NOMO-1 treated with DMSO at 0.1 percent for 48 hours (cell line): ENCODE data around the gene ANGPTL4.
A peak's percentile ranks its signal among the peaks of the same experiment; 100 is the strongest.

ENCODE experiments used
- DNase-seq: peaks from one replicate; lab custom pipeline; 2025; ENCODE audit not compliant: unreplicated experiment; lab: John Stamatoyannopoulos, UW

Gene ANGPTL4

GRCh38 chr19:8412783-8413628 is 49.1 kb downstream of the ANGPTL4 start, which contains the start of gene MARCHF2:
Gene MARCHF2, plus strand, starts transcription at chr19:8413305. Its CDS starts 8,536 bp downstream, at chr19:8421841.
- DNase-seq: peak; percentile 91

- DNase-seq: no peak
Measured at GRCh38 chr19:8413629-8413995, 49.7 kb downstream of the ANGPTL4 start.

- no peak for DNase-seq
Measured at GRCh38 chr19:8416796-8417195, 52.8 kb downstream of the ANGPTL4 start.

- DNase-seq: no peak
Measured at GRCh38 chr19:8421484-8422461, 57.8 kb downstream of the ANGPTL4 start.

GRCh38 chr19:8423817-8424223 is 59.9 kb downstream of the ANGPTL4 start:
- peak; percentile 89 for DNase-seq
